Measurements from ENCODE around the gene STK39. TPM values are rescaled to one million over a fixed set of nuclear protein-coding genes. Genes with fewer than 3 reads are reported as not detected.

STK39 gene
- total RNA-seq, 1 donor from 2014 or later = 46.0 TPM

- TF ChIP-seq CTCF (conservative IDR thresholded peaks at IDR 0.05; ENCODE audit: low read depth, low read length) = no peak
- H3K4me3 ChIP-seq (ENCODE audit: low read depth, low read length) = no peak overlapping the region
- DNase-seq (ENCODE audit: low read depth) = no peak
Observed at GRCh38 chr2:168233726-168234406, 13.5 kb downstream of the STK39 start.

- DNase-seq (ENCODE audit: low read depth) = no peak
- no peak for TF ChIP-seq CTCF (conservative IDR thresholded peaks at IDR 0.05; ENCODE audit: low read depth, low read length)
- H3K4me3 ChIP-seq (ENCODE audit: low read depth, low read length) = no peak overlapping the region
Observed at GRCh38 chr2:168233166-168233565, 14.2 kb downstream of the STK39 start.

- no peak for DNase-seq (ENCODE audit: low read depth)
- no peak overlapping the region for H3K4me3 ChIP-seq (ENCODE audit: low read depth, low read length)
- TF ChIP-seq CTCF (conservative IDR thresholded peaks at IDR 0.05; ENCODE audit: low read depth, low read length) = no peak
Observed at GRCh38 chr2:168231609-168232241, 15.7 kb downstream of the STK39 start.

GRCh38 chr2:168230389-168230788, 17.0 kb downstream of the STK39 start:
- no peak for TF ChIP-seq CTCF (conservative IDR thresholded peaks at IDR 0.05; ENCODE audit: low read depth, low read length)
- no peak for DNase-seq (ENCODE audit: low read depth)
- H3K4me3 ChIP-seq (ENCODE audit: low read depth, low read length) = no peak overlapping the region

- H3K4me3 ChIP-seq (ENCODE audit: low read depth, low read length) = no peak overlapping the region
- TF ChIP-seq CTCF (conservative IDR thresholded peaks at IDR 0.05; ENCODE audit: low read depth, low read length) = no peak
Observed at GRCh38 chr2:168224346-168224745, 23.0 kb downstream of the STK39 start.

GRCh38 chr2:168222088-168222487, 25.3 kb downstream of the STK39 start:
- no peak for DNase-seq (ENCODE audit: low read depth)
- no peak overlapping the region for H3K4me3 ChIP-seq (ENCODE audit: low read depth, low read length)
- TF ChIP-seq CTCF (conservative IDR thresholded peaks at IDR 0.05; ENCODE audit: low read depth, low read length) = no peak

More at GRCh38 chr2:168224346-168224745, 23.0 kb downstream of the STK39 start:
- no peak for DNase-seq (ENCODE audit: low read depth)
